Smooth muscle cell (in vitro differentiated cells): ENCODE data around the gene NAPEPLD. TPM values are rescaled to one million over a fixed set of nuclear protein-coding genes. Genes with fewer than 3 reads are reported as not detected.
"Not testable (repeated sequence)": the region's sequence is repeated elsewhere in the genome, so short reads cannot be mapped to it uniquely, and the experiment has no call there.

Source experiments
- DNase-seq: peaks from one replicate; lab custom pipeline; 2025; ENCODE audit not compliant: unreplicated experiment; lab: John Stamatoyannopoulos, UW
- H2AFZ ChIP-seq: fragments of 200-600 bp; sonication (generic); 2 replicates; pipeline ENCODE4 v1.6.0; 2016; ENCODE audit warnings: antibody characterized with exemption, low read depth, mild to moderate bottlenecking
- H3F3A ChIP-seq: fragments of 200-600 bp; sonication (generic); 2 replicates; pipeline ENCODE4 v1.6.0; 2017; ENCODE audit warnings: antibody characterized with exemption, low read depth
- H3K27ac ChIP-seq: fragments of 200-600 bp; sonication (generic); 2 replicates; pipeline ENCODE4 v1.5.1; 2016; ENCODE audit warnings: low read depth, mild to moderate bottlenecking
- H3K27me3 ChIP-seq: fragments of 200-600 bp; sonication (generic); 2 replicates; pipeline ENCODE4 v1.6.1; 2016; ENCODE audit warnings: low read depth, mild to moderate bottlenecking
- H3K36me3 ChIP-seq: fragments of 200-600 bp; sonication (generic); 2 replicates; pipeline ENCODE4 v1.5.1; 2016; ENCODE audit warnings: low read depth
- H3K4me1 ChIP-seq: fragments of 200-600 bp; sonication (generic); 2 replicates; pipeline ENCODE4 v1.5.1; 2016; ENCODE audit warnings: low read depth
- H3K4me2 ChIP-seq: fragments of 200-600 bp; sonication (generic); 2 replicates; pipeline ENCODE4 v1.6.0; 2016; ENCODE audit warnings: mild to moderate bottlenecking
- H3K4me3 ChIP-seq: fragments of 200-600 bp; sonication (generic); 2 replicates; pipeline ENCODE4 v1.5.1; 2016; ENCODE audit warnings: mild to moderate bottlenecking
- H3K79me2 ChIP-seq: fragments of 200-600 bp; sonication (generic); 2 replicates; pipeline ENCODE4 v1.6.0; 2016; ENCODE audit warnings: low read depth, mild to moderate bottlenecking
- H3K9ac ChIP-seq: fragments of 200-600 bp; sonication (generic); 2 replicates; pipeline ENCODE4 v1.6.0; 2016; ENCODE audit warnings: low read depth
- H3K9me3 ChIP-seq: fragments of 200-600 bp; sonication (generic); replicated peaks from 2 replicates; pipeline ENCODE4 v1.5.1; 2016; ENCODE audit warnings: low read depth
- H4K20me1 ChIP-seq: fragments of 200-600 bp; sonication (generic); 2 replicates; pipeline ENCODE4 v1.6.0; 2016; ENCODE audit warnings: low read depth
- WGBS: methylation state at CpG from one replicate; pipeline ENCODE4 v1.1.7; 2016; ENCODE audit warnings: low lambda C conversion rate; 5-methylcytosine and 5-hydroxymethylcytosine counted together
- polyA plus RNA-seq: library from polyadenylated mRNA; unstranded; fragments of >200 nt; fragmentation: Nextera tagmentation; extraction: Ambion mirVana; gene quantifications from 2 replicates; pipeline ENCODE4 v1.2.1, GENCODE V29; 2016
- total RNA-seq: library from RNA; depleted of rRNA; stranded (reverse); fragments of >200 nt; gene quantifications from 2 replicates; pipeline ENCODE4 v1.2.3, GENCODE V29; 2014
- TF ChIP-seq, protein P1 (sequence below): fragments of 200-600 bp; sonication (generic); IDR thresholded peaks from 2 replicates; pipeline ENCODE4 v1.5.1; 2017; ENCODE audit warnings: borderline replicate concordance, mild to moderate bottlenecking, antibody characterized with exemption; ENCODE audit not compliant: insufficient read depth, poor library complexity, severe bottlenecking

Gene NAPEPLD
- total and polyA plus RNA-seq, 2 experiments from 2014 or later: 4.1 to 6.2 TPM

DNA sequence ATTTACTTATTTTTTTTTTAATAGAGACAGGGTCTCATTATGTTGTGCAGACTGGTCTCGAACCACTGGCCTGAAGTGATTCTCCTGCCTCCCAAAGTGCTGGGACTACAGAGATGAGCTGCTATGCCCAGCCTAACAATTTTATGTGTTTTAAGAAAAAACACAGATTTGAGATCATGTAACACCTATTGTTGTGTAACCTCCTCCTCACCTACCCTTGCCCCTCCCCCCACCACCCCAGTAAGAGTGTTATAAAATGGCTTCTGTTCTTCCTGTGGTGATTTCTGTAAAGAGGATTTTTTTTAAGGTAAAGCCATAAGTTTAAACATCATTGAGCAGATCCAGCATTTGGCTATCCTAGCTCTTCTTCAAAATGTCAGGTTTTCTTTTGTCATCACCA is 66.4 kb downstream of the NAPEPLD start:
- Histone ChIP-seq H3K4me3 (no peak overlapping the region), H3K27ac (no peak overlapping the region), H4K20me1 (peaks cover 8% of the 10 kb centered on the region), H3K9ac (no peak overlapping the region), H3K36me3 (peaks cover 26% of the 10 kb centered on the region), H3K4me1 (no peaks in the 10 kb centered on the region), H3K79me2 (peaks cover 39% of the 10 kb centered on the region), H3K9me3 (no peaks in the 10 kb centered on the region), H3F3A (no peaks in the 10 kb centered on the region), H3K4me2 (no peak overlapping the region), H3K27me3 (no peaks in the 10 kb centered on the region), H2AFZ (no peak overlapping the region)
- 91% methylated on average over 1 of the region's 1 CpG for WGBS
- TF ChIP-seq, protein P1, sequence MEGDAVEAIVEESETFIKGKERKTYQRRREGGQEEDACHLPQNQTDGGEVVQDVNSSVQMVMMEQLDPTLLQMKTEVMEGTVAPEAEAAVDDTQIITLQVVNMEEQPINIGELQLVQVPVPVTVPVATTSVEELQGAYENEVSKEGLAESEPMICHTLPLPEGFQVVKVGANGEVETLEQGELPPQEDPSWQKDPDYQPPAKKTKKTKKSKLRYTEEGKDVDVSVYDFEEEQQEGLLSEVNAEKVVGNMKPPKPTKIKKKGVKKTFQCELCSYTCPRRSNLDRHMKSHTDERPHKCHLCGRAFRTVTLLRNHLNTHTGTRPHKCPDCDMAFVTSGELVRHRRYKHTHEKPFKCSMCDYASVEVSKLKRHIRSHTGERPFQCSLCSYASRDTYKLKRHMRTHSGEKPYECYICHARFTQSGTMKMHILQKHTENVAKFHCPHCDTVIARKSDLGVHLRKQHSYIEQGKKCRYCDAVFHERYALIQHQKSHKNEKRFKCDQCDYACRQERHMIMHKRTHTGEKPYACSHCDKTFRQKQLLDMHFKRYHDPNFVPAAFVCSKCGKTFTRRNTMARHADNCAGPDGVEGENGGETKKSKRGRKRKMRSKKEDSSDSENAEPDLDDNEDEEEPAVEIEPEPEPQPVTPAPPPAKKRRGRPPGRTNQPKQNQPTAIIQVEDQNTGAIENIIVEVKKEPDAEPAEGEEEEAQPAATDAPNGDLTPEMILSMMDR: no peak
- DNase-seq: no peak

DNA sequence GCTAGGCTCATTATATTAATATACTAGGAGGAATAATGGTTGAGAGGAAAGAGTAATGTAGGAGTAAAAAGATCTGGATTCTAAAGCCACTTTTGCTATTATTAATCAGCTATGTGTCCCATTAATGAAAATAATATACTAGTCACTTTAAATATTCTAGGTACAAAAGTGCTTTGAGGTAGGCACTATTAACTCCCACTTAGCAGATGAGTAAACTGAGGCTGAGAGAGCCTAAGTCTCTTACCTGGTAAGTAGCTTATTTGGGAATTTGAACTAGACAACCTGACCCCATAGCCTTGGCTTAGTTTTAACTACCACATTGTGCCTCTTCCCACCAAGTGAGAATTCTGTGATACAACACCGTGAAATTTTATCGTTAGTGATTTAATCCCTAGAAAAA is 68.0 kb downstream of the NAPEPLD start:
- DNase-seq: no peak
- Histone ChIP-seq H3K27me3 (no peaks in the 10 kb centered on the region), H3K79me2 (peaks cover 55% of the 10 kb centered on the region), H3K4me3 (no peak overlapping the region), H4K20me1 (peaks cover 10% of the 10 kb centered on the region), H3K4me1 (peaks cover 5% of the 10 kb centered on the region), H3K9me3 (no peaks in the 10 kb centered on the region), H3F3A (no peaks in the 10 kb centered on the region), H2AFZ (no peak overlapping the region), H3K9ac (no peak overlapping the region), H3K4me2 (no peak overlapping the region), H3K36me3 (peaks cover 17% of the 10 kb centered on the region), H3K27ac (no peak overlapping the region)
- TF ChIP-seq, protein P1: no peak
- WGBS: 100% methylated on average over 2 of the region's 2 CpGs

DNA sequence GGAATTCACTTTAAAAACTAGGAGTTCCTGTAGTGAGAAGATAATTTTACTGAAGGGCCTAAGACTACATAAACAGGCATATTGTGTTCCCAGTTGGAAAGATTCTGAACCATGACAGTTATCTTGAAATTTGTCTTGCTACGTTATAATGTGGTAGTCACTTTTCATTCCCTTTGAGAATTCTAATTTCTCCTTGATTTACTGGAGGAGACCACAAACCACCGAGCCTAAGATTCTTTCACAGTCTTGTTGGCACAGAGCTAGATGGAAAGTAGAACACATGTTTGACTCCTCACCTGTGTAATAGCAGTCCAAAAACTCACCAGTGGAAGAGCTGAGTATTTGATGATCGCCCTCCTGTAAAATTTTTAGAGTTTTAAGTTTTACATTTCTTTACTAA is 69.1 kb downstream of the NAPEPLD start:
- TF ChIP-seq, protein P1: no peak
- Histone ChIP-seq H3K9me3 (no peaks in the 10 kb centered on the region), H3K36me3 (peaks cover 14% of the 10 kb centered on the region), H3K27me3 (no peaks in the 10 kb centered on the region), H4K20me1 (peaks cover 10% of the 10 kb centered on the region), H3K79me2 (peaks cover 59% of the 10 kb centered on the region), H2AFZ (no peak overlapping the region), H3K4me3 (no peak overlapping the region), H3K4me1 (peaks cover 9% of the 10 kb centered on the region), H3F3A (no peaks in the 10 kb centered on the region), H3K27ac (no peak overlapping the region), H3K4me2 (no peak overlapping the region), H3K9ac (no peak overlapping the region)
- 95% methylated on average over 3 of the region's 3 CpGs for WGBS
- DNase-seq: no peak

DNA sequence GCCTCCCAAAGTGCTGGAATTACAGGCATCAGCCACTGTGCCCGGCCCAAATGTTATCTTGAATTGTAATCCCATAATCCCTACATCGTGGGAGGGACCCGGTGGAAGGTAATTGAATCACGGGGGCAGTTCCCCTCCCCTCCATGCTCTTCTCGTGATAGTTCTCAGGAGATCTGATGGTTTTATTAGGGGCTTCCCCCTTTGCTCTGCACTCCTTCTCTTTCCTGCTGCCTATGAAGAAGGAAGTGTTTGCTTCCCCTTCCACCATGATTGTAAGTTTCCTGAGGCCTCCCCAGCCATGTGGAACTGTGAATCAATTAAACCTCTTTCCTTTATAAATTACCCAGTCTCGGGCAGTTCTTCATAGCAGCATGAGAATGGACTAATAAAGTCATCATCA is 70.7 kb downstream of the NAPEPLD start:
- not testable (repeated sequence) for H3K36me3 ChIP-seq, H4K20me1 ChIP-seq, DNase-seq, H3K4me2 ChIP-seq, H3K9ac ChIP-seq, H3K27ac ChIP-seq, H3K4me3 ChIP-seq, H3F3A ChIP-seq, H2AFZ ChIP-seq, H3K27me3 ChIP-seq, H3K9me3 ChIP-seq
- Histone ChIP-seq H3K4me1 (peaks cover 14% of the 10 kb centered on the region), H3K79me2 (peaks cover 59% of the 10 kb centered on the region)
- WGBS: 70% methylated on average over 6 of the region's 6 CpGs
